A673 (cell line): ENCODE measurements around the gene NCOA7. TPM values are rescaled to one million over a fixed set of nuclear protein-coding genes. Genes with fewer than 3 reads are reported as not detected.

ENCODE experiments used
- Bru-seq: library from RNA; stranded (reverse); fragments of 400-500 nt; gene quantifications from one replicate; lab custom pipeline; 2021; lab: Mats Ljungman, UMichigan
- BruChase-seq, 2 experiments: library from RNA; stranded (reverse); fragments of 400-500 nt; gene quantifications; one replicate each; lab custom pipeline; 2021; lab: Mats Ljungman, UMichigan
- BruUV-seq: library from RNA; stranded (reverse); fragments of 400-500 nt; replicated peaks from 2 replicates; lab custom pipeline; 2021; lab: Mats Ljungman, UMichigan
- CTCF ChIA-PET: fragments of 300-600 bp; sonication (Branson Sonifier 250); formaldehyde crosslinking; loops from one replicate; lab custom pipeline; 2022; ENCODE audit warnings: antibody characterized with exemption; lab: Charles Lee
- POLR2A ChIA-PET: fragments of 300-600 bp; sonication (Branson Sonifier 250); formaldehyde crosslinking; loops from one replicate; lab custom pipeline; 2022; ENCODE audit warnings: antibody characterized with exemption; ENCODE audit not compliant: low non-redundant PET; lab: Charles Lee
- DNase-seq: peaks from one replicate; pipeline ENCODE4 v3.0.0-alpha.2; 2015; ENCODE audit warnings: low spot score
- H3K27ac ChIP-seq: fragments of 200-600 bp; sonication (generic); 2 replicates; pipeline ENCODE4 v1.5.1; 2016; ENCODE audit warnings: mixed run types, low read depth, mild to moderate bottlenecking, mixed read lengths, antibody characterized with exemption, low read length; ENCODE audit not compliant: poor library complexity, severe bottlenecking
- H3K27me3 ChIP-seq: fragments of 200-600 bp; sonication (generic); replicated peaks from 2 replicates; pipeline ENCODE4 v1.6.1; 2017; ENCODE audit warnings: mixed run types, low read depth, mild to moderate bottlenecking, mixed read lengths, antibody characterized with exemption, low read length; ENCODE audit not compliant: insufficient read depth, poor library complexity
- H3K36me3 ChIP-seq: fragments of 200-600 bp; sonication (generic); 2 replicates; pipeline ENCODE4 v1.6.1; 2016; ENCODE audit warnings: mixed run types, mild to moderate bottlenecking, mixed read lengths, antibody characterized with exemption, low read length; ENCODE audit not compliant: insufficient read depth, poor library complexity, severe bottlenecking
- H3K4me1 ChIP-seq: fragments of 200-600 bp; sonication (generic); 2 replicates; pipeline ENCODE4 v1.6.1; 2017; ENCODE audit warnings: mixed run types, mild to moderate bottlenecking, mixed read lengths, antibody characterized with exemption, low read length; ENCODE audit not compliant: insufficient read depth, poor library complexity, severe bottlenecking
- H3K4me3 ChIP-seq: fragments of 200-600 bp; sonication (generic); 2 replicates; pipeline ENCODE4 v1.5.1; 2016; ENCODE audit warnings: low read depth, mixed run types, mild to moderate bottlenecking, mixed read lengths, low read length; ENCODE audit not compliant: poor library complexity, severe bottlenecking
- H3K9me3 ChIP-seq: fragments of 200-600 bp; sonication (generic); 2 replicates; pipeline ENCODE4 v1.6.1; 2016; ENCODE audit warnings: mixed run types, low read depth, mild to moderate bottlenecking, mixed read lengths, antibody characterized with exemption, low read length; ENCODE audit not compliant: poor library complexity, severe bottlenecking
- EZH2 ChIP-seq: fragments of 200-600 bp; sonication (generic); IDR thresholded peaks from 2 replicates; pipeline ENCODE4 v1.6.1; 2017; ENCODE audit warnings: borderline replicate concordance, low read depth, mild to moderate bottlenecking, mixed read lengths, antibody characterized with exemption, low read length; ENCODE audit not compliant: poor library complexity, severe bottlenecking
- intact Hi-C: fragments of 100-400 bp; cut with micrococcal nuclease; formaldehyde crosslinking; loops from one replicate; pipeline ENCODE4 v1.10.0; 2022; ENCODE audit not compliant: unreplicated experiment
- long read RNA-seq: library from polyadenylated mRNA; stranded (forward); transcript quantifications from one replicate; pipeline ENCODE4 v2.0.0, GENCODE V29; 2022
- total RNA-seq: library from RNA; stranded (reverse); gene quantifications from 2 replicates; pipeline ENCODE4 v1.2.3, GENCODE V29; 2021
- TF ChIP-seq, protein P1 (sequence below): fragments of 300-800, 200-600 bp; sonication (generic); conservative IDR thresholded peaks from 2 replicates; pipeline ENCODE4 v1.5.1; 2017; ENCODE audit warnings: low read depth, mild to moderate bottlenecking, antibody characterized with exemption, low read length, moderate library complexity, mixed read lengths

NCOA7 gene, protein sequence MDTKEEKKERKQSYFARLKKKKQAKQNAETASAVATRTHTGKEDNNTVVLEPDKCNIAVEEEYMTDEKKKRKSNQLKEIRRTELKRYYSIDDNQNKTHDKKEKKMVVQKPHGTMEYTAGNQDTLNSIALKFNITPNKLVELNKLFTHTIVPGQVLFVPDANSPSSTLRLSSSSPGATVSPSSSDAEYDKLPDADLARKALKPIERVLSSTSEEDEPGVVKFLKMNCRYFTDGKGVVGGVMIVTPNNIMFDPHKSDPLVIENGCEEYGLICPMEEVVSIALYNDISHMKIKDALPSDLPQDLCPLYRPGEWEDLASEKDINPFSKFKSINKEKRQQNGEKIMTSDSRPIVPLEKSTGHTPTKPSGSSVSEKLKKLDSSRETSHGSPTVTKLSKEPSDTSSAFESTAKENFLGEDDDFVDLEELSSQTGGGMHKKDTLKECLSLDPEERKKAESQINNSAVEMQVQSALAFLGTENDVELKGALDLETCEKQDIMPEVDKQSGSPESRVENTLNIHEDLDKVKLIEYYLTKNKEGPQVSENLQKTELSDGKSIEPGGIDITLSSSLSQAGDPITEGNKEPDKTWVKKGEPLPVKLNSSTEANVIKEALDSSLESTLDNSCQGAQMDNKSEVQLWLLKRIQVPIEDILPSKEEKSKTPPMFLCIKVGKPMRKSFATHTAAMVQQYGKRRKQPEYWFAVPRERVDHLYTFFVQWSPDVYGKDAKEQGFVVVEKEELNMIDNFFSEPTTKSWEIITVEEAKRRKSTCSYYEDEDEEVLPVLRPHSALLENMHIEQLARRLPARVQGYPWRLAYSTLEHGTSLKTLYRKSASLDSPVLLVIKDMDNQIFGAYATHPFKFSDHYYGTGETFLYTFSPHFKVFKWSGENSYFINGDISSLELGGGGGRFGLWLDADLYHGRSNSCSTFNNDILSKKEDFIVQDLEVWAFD
- total RNA-seq (30.1 and 33.5 TPM in 2 replicates), Bru-seq, nascent RNA (percentile 80 among the genes with signal in this experiment), BruChase-seq, experiment 1, labeled RNA remaining after a 2-hour chase (percentile 67 among the genes with signal in this experiment), BruChase-seq, experiment 2, labeled RNA remaining after a 6-hour chase (percentile 60 among the genes with signal in this experiment)
- long read RNA-seq, full-length matches to known transcripts: 12 of 31 reads
- long read RNA-seq, partial matches to known transcripts: 4 of 31 reads
- long read RNA-seq, other reads (novel, unspliced or antisense): 15 of 31 reads

GRCh38 chr6:125790358-125791150 lies at the start of gene NCOA7:
Gene NCOA7 (plus strand): TSS chr6:125790960. CDS start chr6:125815355, 24,395 bp downstream.
- no peaks in the 10 kb centered on the region for H3K27me3 ChIP-seq
- ChIA-PET CTCF (interaction anchor here (1.9 to 3.6 kb wide), 3 partner anchors 10 to 184 kb away, joined by 5 to 16 read pairs (median 15); partner anchors contain the start of gene HINT3), POLR2A (interaction anchor here (0.6 to 2.3 kb wide), 2 partner anchors 9 to 485 kb away, joined by 3 to 10 read pairs; no protein-coding TSS in a partner anchor)
- TF ChIP-seq EZH2: no peak
- TF ChIP-seq, protein P1, sequence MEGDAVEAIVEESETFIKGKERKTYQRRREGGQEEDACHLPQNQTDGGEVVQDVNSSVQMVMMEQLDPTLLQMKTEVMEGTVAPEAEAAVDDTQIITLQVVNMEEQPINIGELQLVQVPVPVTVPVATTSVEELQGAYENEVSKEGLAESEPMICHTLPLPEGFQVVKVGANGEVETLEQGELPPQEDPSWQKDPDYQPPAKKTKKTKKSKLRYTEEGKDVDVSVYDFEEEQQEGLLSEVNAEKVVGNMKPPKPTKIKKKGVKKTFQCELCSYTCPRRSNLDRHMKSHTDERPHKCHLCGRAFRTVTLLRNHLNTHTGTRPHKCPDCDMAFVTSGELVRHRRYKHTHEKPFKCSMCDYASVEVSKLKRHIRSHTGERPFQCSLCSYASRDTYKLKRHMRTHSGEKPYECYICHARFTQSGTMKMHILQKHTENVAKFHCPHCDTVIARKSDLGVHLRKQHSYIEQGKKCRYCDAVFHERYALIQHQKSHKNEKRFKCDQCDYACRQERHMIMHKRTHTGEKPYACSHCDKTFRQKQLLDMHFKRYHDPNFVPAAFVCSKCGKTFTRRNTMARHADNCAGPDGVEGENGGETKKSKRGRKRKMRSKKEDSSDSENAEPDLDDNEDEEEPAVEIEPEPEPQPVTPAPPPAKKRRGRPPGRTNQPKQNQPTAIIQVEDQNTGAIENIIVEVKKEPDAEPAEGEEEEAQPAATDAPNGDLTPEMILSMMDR: no peak
- BruUV-seq: no TSS peak
- H3K9me3 ChIP-seq: no peaks in the 10 kb centered on the region
- peaks cover 60% of the 10 kb centered on the region for H3K4me1 ChIP-seq
- H3K4me3 ChIP-seq: peak within 1 kb of the TSS; percentile 95
- no peaks in the 10 kb centered on the region for H3K36me3 ChIP-seq
- intact Hi-C loops: loop anchor here (2.0 kb wide), 1 partner anchor 68 kb away; no protein-coding TSS in a partner anchor
- H3K27ac ChIP-seq: peak within 1 kb of the TSS; percentile 97
- peak; percentile 80 for DNase-seq

GRCh38 chr6:125741336-125741735 lies 49.4 kb upstream of the NCOA7 start:
- no TSS peak for BruUV-seq
- intact Hi-C loops: no loop called here
- no peak for DNase-seq
- H3K9me3 ChIP-seq: no peaks in the 10 kb centered on the region
- H3K27me3 ChIP-seq: peaks cover 33% of the 10 kb centered on the region
- POLR2A ChIA-PET: interaction anchor here (0.8 kb wide), 1 partner anchor 28 kb away, joined by 6 read pairs; no protein-coding TSS in a partner anchor
- no peaks in the 10 kb centered on the region for H3K4me1 ChIP-seq
- no peaks in the 10 kb centered on the region for H3K36me3 ChIP-seq
- H3K4me3 ChIP-seq: no peak overlapping the region
- CTCF ChIA-PET: no interaction called here
- TF ChIP-seq, protein P1: no peak
- TF ChIP-seq EZH2: no peak
- no peak overlapping the region for H3K27ac ChIP-seq
